ENCODE results near the gene LAMB2.

The LAMB2 gene

DNA sequence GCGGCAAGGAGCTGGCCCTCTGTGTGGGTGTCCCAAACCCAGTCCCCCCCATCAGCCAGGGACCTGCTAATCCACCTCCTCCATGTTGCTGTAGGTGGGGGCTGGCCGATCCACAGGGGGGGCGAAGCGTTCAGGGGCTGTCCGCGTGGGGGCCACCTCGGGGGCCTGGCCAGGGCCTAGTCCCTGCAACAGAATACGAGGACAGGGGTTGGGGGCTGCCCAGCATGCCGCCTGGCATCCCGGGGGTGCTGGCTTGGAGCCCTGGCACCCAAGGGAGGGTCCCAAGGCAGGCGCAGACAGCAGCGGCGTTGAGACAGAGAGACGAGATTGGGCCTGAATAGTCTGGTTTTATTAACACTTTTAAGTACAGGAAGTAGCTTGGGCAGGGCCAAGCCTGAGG lies 24.5 kb downstream of the LAMB2 start:
- H3K9ac ChIP-seq (ENCODE audit: low read depth in 1 of 2, low read length in 2 of 2) = no peak overlapping the region
- H3K27me3 ChIP-seq (ENCODE audit: control insufficient read depth in 1 of 2, insufficient read depth in 2 of 2, low read length in 2 of 2) = no peaks in the 10 kb centered on the region
- H3K4me1 ChIP-seq (ENCODE audit: control insufficient read depth in 1 of 2, insufficient read depth in 2 of 2, low read length in 2 of 2) = peaks cover 20 to 27% of the 10 kb centered on the region in 2 donors
- H3K4me3 ChIP-seq (ENCODE audit: low read depth in 1 of 2, low read length in 2 of 2) = no peak overlapping the region
- H3K27ac ChIP-seq (ENCODE audit: low read depth, low read length) = no peak overlapping the region
- no peaks in the 10 kb centered on the region for H3K9me3 ChIP-seq (ENCODE audit: control insufficient read depth in 1 of 2, low read length in 2 of 2)
- H3K36me3 ChIP-seq (ENCODE audit: control insufficient read depth in 1 of 2, insufficient read depth in 2 of 2, low read length in 2 of 2) = peaks cover 42 to 51% of the 10 kb centered on the region in 2 donors

DNA sequence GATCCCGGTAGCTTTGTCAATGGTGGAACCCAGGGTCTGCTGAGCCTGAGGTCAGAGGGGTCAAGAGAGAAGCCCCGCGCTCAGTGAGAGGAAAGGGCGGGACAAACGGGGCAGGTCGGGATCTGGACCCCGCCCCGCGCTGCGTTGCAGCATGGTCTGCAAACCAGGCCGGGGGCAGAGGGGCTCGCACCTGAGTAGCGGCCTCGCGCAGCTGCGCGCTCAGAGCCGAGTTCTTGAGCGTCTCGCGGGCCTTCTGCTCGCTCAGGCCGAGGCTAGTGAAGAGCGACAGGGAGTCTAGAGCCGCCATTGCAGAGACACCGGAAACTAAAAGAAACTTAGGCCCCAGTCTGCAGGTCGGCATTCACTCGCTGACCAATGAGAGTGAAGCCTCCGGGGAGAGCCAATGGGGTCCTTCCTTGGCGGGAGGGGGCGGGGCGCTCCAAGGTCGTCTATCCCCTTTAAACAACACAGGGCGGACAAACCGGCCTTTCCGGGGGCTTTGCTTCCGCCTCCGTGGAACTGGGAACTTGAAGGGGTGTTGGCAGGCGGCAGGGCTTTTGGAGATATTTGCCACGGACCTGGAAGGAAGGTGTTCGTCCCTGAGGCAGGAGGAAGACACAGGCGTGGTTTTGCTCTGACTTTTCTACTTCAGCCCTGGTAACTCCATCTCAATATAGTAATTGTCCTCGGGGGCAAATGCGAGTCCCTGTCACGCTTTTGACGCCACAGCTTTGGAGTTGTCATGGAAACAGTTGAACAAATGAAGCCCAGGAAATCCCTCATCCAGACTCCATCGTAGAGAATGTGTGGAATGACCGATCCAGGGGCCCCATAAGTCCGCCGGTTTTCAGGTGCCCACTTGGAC lies 28.2 kb downstream of the LAMB2 start, which contains the start of gene QARS1:
Gene QARS1, minus strand, starts transcription at position 331 of the 865 bp plus-strand sequence. Its CDS starts 24 bp downstream, at position 307.
- H3K4me1 ChIP-seq (ENCODE audit: control insufficient read depth in 1 of 2, insufficient read depth in 2 of 2, low read length in 2 of 2) = peaks cover 23 to 31% of the 10 kb centered on the region in 2 donors
- H3K27me3 ChIP-seq (ENCODE audit: control insufficient read depth in 1 of 2, insufficient read depth in 2 of 2, low read length in 2 of 2) = no peaks in the 10 kb centered on the region
- H3K9me3 ChIP-seq (ENCODE audit: control insufficient read depth in 1 of 2, low read length in 2 of 2) = no peaks in the 10 kb centered on the region
- H3K36me3 ChIP-seq (ENCODE audit: control insufficient read depth in 1 of 2, insufficient read depth in 2 of 2, low read length in 2 of 2) = peaks cover 38 to 48% of the 10 kb centered on the region in 2 donors
- peak within 1 kb of the TSS; percentile 91 to 97 for H3K4me3 ChIP-seq (ENCODE audit: low read depth in 1 of 2, low read length in 2 of 2)
- H3K27ac ChIP-seq (ENCODE audit: low read depth, low read length) = peak within 1 kb of the TSS; percentile 70
- peak within 1 kb of the TSS; percentile 92 to 94 for H3K9ac ChIP-seq (ENCODE audit: low read depth in 1 of 2, low read length in 2 of 2)

DNA sequence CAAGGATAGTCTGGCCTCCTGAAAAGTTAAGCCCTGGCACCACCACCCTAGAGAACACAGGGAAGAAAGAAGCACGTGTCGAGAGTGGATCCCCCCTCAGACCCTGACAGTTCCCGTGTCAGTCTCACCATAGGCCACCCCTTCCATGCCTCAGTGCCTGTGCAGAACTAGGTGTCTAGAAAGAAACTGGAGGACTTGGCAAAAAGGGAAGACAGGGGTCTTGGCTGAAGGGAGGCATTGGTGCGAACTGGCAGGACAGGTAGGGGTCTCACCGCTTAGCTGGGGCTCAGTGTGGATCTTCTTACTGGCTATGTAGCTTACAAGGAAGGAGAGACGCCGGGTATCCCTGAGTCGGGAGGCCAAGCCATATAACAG lies 28.8 kb downstream of the LAMB2 start:
- peak overlapping the region; percentile 92 to 94 for H3K9ac ChIP-seq (ENCODE audit: low read depth in 1 of 2, low read length in 2 of 2)
- peaks cover 38 to 48% of the 10 kb centered on the region in 2 donors for H3K36me3 ChIP-seq (ENCODE audit: control insufficient read depth in 1 of 2, insufficient read depth in 2 of 2, low read length in 2 of 2)
- H3K4me1 ChIP-seq (ENCODE audit: control insufficient read depth in 1 of 2, insufficient read depth in 2 of 2, low read length in 2 of 2) = peaks cover 23 to 31% of the 10 kb centered on the region in 2 donors
- no peaks in the 10 kb centered on the region for H3K9me3 ChIP-seq (ENCODE audit: control insufficient read depth in 1 of 2, low read length in 2 of 2)
- no peaks in the 10 kb centered on the region for H3K27me3 ChIP-seq (ENCODE audit: control insufficient read depth in 1 of 2, insufficient read depth in 2 of 2, low read length in 2 of 2)
- H3K27ac ChIP-seq (ENCODE audit: low read depth, low read length) = peak overlapping the region; percentile 59
- H3K4me3 ChIP-seq (ENCODE audit: low read depth in 1 of 2, low read length in 2 of 2) = peak overlapping the region; percentile 91 to 97

DNA sequence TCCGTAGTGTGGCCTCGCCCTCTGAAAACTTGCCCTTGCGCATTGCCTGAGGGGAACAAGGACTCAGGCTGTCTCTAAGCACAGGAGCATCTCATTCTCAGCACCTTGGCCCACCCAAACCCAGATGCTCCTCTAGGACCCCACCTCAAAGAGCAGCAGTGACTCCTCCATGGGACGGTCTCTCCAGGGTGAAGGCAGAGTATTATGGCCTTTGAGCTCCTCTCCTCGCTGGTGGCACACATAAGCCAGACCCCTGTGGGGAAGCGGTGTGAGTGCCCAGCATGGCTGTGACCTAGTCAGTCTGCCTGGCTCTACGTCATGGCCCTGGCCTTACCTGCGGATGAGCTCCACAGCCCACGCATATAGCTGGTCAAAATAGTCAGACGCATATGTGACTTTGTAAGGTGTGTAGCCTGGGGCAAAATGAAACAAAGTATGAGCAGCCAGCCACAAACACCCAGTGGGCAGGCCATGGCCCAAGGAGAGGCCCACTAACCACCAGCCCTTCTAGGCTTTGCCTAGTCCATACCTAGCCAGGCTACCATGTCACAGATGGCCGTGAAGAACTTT lies 32.7 kb downstream of the LAMB2 start:
- Histone ChIP-seq H3K4me3 (ENCODE audit: low read depth in 1 of 2, low read length in 2 of 2) (no peak overlapping the region), H3K4me1 (ENCODE audit: control insufficient read depth in 1 of 2, insufficient read depth in 2 of 2, low read length in 2 of 2) (peaks cover 10 to 17% of the 10 kb centered on the region in 2 donors), H3K27ac (ENCODE audit: low read depth, low read length) (no peak overlapping the region), H3K27me3 (ENCODE audit: control insufficient read depth in 1 of 2, insufficient read depth in 2 of 2, low read length in 2 of 2) (no peaks in the 10 kb centered on the region), H3K36me3 (ENCODE audit: control insufficient read depth in 1 of 2, insufficient read depth in 2 of 2, low read length in 2 of 2) (peaks cover 50 to 63% of the 10 kb centered on the region in 2 donors), H3K9ac (ENCODE audit: low read depth in 1 of 2, low read length in 2 of 2) (no peak overlapping the region), H3K9me3 (ENCODE audit: control insufficient read depth in 1 of 2, low read length in 2 of 2) (no peaks in the 10 kb centered on the region)

DNA sequence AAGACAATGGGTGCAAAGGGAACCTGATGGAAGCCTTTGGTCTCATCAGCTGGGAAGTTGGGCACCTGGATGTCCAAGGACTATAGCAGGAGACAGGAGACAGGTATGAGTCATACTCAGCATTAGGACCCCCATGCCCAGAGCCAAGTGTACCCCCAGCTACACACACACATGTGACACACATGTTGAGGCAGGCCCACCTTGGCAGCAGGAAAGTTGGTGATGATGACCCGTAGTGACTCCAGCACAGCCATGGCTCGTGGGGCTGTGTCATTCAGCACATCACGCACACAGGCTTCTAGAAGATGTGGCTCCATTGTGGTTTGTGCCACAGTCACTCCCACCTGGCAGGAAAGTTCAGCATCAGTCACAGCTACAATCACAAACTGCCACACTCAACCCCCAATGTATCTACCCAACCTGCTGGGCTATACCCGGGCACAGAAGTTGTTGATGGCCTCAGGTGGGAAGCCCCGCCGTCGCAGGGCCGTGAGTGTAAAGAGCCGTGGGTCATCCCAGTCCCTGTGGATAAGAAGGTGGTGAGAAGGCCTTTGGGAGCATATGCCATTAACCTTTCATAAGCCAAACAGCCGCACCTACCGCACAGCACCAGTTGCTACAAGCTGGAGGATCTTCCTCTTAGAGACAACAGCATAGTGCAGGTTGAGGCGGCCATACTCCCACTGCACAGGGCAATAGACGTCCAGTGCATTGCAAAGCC lies 33.8 kb downstream of the LAMB2 start:
- Histone ChIP-seq H3K9me3 (ENCODE audit: control insufficient read depth in 1 of 2, low read length in 2 of 2) (no peaks in the 10 kb centered on the region), H3K4me1 (ENCODE audit: control insufficient read depth in 1 of 2, insufficient read depth in 2 of 2, low read length in 2 of 2) (peaks cover 15 to 17% of the 10 kb centered on the region in 2 donors), H3K9ac (ENCODE audit: low read depth in 1 of 2, low read length in 2 of 2) (no peak overlapping the region), H3K36me3 (ENCODE audit: control insufficient read depth in 1 of 2, insufficient read depth in 2 of 2, low read length in 2 of 2) (peaks cover 50 to 63% of the 10 kb centered on the region in 2 donors), H3K27ac (ENCODE audit: low read depth, low read length) (no peak overlapping the region), H3K27me3 (ENCODE audit: control insufficient read depth in 1 of 2, insufficient read depth in 2 of 2, low read length in 2 of 2) (no peaks in the 10 kb centered on the region), H3K4me3 (ENCODE audit: low read depth in 1 of 2, low read length in 2 of 2) (no peak overlapping the region)

DNA sequence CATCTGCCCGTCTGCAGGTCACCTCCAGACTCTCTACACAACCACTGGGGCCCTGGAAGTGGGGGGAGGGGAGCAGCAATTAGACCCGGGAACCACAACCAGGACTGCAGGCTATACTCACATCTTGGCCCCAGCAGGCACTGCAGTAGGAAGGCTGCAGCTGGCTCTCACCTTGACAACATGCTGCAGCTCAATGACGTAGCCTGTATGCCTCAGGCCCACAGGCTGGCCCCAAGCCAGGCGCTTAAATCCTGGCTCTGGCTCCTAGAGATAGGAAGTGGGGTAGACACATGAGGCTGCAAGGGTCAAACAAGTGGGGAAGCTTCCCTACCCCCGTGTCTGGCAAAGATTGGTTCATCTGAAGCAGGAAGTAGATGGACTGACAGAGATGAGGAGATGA lies 34.4 kb downstream of the LAMB2 start:
- peaks cover 9 to 10% of the 10 kb centered on the region in 2 donors for H3K4me1 ChIP-seq (ENCODE audit: control insufficient read depth in 1 of 2, insufficient read depth in 2 of 2, low read length in 2 of 2)
- H3K36me3 ChIP-seq (ENCODE audit: control insufficient read depth in 1 of 2, insufficient read depth in 2 of 2, low read length in 2 of 2) = peaks cover 50 to 63% of the 10 kb centered on the region in 2 donors
- no peak overlapping the region for H3K9ac ChIP-seq (ENCODE audit: low read depth in 1 of 2, low read length in 2 of 2)
- H3K9me3 ChIP-seq (ENCODE audit: control insufficient read depth in 1 of 2, low read length in 2 of 2) = no peaks in the 10 kb centered on the region
- no peaks in the 10 kb centered on the region for H3K27me3 ChIP-seq (ENCODE audit: control insufficient read depth in 1 of 2, insufficient read depth in 2 of 2, low read length in 2 of 2)
- H3K4me3 ChIP-seq (ENCODE audit: low read depth in 1 of 2, low read length in 2 of 2) = no peak overlapping the region
- no peak overlapping the region for H3K27ac ChIP-seq (ENCODE audit: low read depth, low read length)

DNA sequence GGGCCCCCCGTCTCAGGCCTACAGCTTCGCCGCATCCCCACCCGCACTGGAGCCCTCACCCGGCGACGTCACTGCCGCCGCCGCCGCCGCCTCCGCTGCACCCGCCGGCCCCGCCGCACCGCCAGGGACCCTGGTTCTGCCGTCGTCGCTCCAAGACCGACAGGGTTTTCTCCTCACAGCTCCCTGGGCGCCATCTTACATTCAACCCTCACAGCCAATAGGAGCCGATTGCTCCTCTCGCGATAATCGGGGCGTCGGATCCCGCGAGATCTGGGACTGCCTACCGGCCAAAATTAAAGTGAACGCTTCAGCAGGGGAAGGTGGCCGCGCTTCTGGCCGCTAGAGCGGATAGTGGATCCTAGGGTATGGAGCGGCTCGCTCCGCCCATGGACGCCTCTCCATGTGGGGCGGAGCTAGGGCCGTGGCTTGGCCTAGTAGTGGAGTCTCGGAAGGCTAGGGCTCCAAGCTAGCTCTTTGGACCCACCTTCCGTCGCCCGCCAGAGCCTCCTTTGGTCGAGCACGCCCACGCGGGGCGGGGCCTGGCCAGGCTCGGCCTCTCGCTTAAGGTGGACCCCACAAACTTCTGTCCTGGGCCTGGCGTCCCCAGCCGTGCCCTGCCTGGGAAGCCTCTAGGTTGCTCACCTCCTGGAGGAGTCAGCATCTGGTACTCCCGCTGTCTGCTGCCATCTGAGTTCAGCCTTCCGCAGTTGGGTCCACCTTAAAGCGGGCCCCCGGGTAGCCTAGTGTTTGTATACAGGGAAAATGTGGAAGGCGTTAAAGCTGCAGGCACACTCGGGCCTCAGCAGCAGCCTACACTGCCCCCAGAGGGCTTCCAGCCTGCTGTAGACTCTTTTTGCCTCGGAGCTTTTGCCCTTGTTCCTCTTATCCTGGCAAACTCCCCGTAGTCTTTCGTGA lies 38.7 kb downstream of the LAMB2 start, which contains the start of gene QRICH1:
Gene QRICH1, minus strand, starts transcription at position 219 of the 915 bp plus-strand sequence. CDS start 17,054 bp downstream, outside the sequence.
- Histone ChIP-seq H3K9ac (ENCODE audit: low read depth in 1 of 2, low read length in 2 of 2) (peak within 1 kb of the TSS; percentile 86 to 88), H3K4me1 (ENCODE audit: control insufficient read depth in 1 of 2, insufficient read depth in 2 of 2, low read length in 2 of 2) (peaks cover 19 to 27% of the 10 kb centered on the region in 2 donors), H3K27ac (ENCODE audit: low read depth, low read length) (peak within 1 kb of the TSS; percentile 87), H3K27me3 (ENCODE audit: control insufficient read depth in 1 of 2, insufficient read depth in 2 of 2, low read length in 2 of 2) (no peaks in the 10 kb centered on the region), H3K4me3 (ENCODE audit: low read depth in 1 of 2, low read length in 2 of 2) (peak within 1 kb of the TSS; percentile 77 to 90), H3K9me3 (ENCODE audit: control insufficient read depth in 1 of 2, low read length in 2 of 2) (no peaks in the 10 kb centered on the region), H3K36me3 (ENCODE audit: control insufficient read depth in 1 of 2, insufficient read depth in 2 of 2, low read length in 2 of 2) (peaks cover 18 to 24% of the 10 kb centered on the region in 2 donors)

DNA sequence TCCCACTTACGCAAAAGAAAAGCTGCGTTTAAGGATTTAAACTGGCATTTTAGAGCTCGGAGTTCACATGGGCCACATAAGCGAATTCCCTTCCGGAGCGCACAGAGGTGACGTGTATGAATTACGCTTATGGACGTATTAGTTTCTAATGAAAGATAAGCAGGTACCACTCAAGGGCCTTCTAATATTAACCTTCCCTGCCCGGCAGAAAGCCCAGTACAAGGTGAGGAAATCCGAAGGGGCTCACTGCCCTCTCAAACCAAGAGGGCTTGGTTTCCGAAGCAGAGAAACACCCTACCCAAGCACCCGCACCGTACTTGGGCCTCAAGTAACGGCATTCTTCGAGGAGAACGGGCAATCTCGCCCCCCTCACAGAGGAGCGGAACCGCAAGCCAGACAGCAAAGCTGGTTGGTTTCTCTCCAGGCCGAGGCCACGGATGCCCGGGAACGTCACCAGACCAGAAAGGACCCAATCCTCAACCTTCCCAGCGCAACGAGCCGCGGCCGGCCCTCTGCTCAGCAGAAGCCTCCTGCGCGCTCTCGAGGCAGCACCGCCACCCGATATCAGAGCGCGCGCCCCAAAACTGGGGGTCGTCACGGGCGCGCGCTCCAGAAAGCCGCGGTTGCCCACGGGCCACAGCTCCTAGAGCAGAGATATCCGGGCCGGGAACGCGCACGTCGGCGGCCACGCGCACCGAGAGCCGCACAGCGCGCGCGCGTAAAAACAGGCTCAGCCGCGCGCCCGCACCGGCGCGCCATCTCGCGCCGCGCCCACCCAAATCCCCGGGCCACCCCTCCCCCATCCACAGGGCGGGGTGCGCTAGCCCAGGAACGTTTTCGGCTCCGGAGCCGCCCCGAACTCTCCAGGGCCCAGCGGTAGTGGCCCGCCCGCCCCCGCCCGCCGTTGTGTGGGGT lies 39.7 kb downstream of the LAMB2 start:
- Histone ChIP-seq H3K9me3 (ENCODE audit: control insufficient read depth in 1 of 2, low read length in 2 of 2) (no peaks in the 10 kb centered on the region), H3K36me3 (ENCODE audit: control insufficient read depth in 1 of 2, insufficient read depth in 2 of 2, low read length in 2 of 2) (peaks cover 9 to 15% of the 10 kb centered on the region in 2 donors), H3K9ac (ENCODE audit: low read depth in 1 of 2, low read length in 2 of 2) (peak overlapping the region; percentile 86 to 88), H3K27ac (ENCODE audit: low read depth, low read length) (peak overlapping the region; percentile 87), H3K4me3 (ENCODE audit: low read depth in 1 of 2, low read length in 2 of 2) (peak overlapping the region; percentile 77 to 90), H3K4me1 (ENCODE audit: control insufficient read depth in 1 of 2, insufficient read depth in 2 of 2, low read length in 2 of 2) (peaks cover 19 to 27% of the 10 kb centered on the region in 2 donors), H3K27me3 (ENCODE audit: control insufficient read depth in 1 of 2, insufficient read depth in 2 of 2, low read length in 2 of 2) (no peaks in the 10 kb centered on the region)
